Measurements from ENCODE around the gene TIMM17B.
A peak's percentile ranks its signal among the peaks of the same experiment; 100 is the strongest.

Gene TIMM17B

DNA sequence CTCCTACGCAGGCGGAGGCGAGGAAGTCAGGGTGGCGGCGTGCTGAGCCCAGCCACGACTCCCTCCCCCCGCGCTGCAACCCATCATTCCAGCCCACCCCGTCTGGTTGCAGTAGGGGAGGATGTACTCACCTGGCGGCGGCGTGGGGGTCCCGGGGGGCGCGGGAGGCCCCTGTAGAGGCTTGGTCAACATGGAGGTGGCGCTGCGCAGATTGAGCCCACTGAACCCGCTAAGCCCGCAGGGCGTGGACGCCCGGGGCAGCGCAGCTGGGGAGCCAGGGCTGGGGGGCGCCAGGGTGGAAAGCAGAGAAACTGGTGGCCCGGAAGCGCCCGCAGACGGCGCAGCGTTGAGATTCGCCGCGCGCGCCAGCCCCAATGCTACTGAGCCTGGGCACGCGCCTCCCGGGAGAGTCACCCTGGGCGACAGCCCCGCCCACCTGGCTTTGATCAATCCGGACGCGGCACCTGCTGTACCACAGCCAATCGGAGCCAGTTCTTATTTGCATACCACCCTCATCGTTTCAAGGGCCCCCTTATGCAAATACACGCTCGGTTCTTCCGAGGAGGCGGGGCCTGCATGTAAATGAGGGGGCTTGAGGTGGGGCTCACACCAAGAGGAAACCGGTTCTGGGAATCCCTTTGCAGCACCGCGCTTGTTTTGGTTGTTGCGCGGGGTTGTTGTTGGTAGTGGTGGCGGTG, 21.2 kb upstream of the TIMM17B start, which contains the start of gene PIM2:
Gene PIM2 (minus strand): TSS at position 382 of the 698 bp plus-strand sequence. CDS start 190 bp downstream, at position 192.
- TF ChIP-seq, protein P1, sequence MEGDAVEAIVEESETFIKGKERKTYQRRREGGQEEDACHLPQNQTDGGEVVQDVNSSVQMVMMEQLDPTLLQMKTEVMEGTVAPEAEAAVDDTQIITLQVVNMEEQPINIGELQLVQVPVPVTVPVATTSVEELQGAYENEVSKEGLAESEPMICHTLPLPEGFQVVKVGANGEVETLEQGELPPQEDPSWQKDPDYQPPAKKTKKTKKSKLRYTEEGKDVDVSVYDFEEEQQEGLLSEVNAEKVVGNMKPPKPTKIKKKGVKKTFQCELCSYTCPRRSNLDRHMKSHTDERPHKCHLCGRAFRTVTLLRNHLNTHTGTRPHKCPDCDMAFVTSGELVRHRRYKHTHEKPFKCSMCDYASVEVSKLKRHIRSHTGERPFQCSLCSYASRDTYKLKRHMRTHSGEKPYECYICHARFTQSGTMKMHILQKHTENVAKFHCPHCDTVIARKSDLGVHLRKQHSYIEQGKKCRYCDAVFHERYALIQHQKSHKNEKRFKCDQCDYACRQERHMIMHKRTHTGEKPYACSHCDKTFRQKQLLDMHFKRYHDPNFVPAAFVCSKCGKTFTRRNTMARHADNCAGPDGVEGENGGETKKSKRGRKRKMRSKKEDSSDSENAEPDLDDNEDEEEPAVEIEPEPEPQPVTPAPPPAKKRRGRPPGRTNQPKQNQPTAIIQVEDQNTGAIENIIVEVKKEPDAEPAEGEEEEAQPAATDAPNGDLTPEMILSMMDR (IDR thresholded peaks at IDR 0.05; ENCODE audit: low read depth, low read length), result no peak
- peak; percentile 70 to 85 for DNase-seq (ENCODE audit: low read depth in 2 of 2)
- peak within 1 kb of the TSS; percentile 55 to 61 for H3K4me3 ChIP-seq (replicated peaks in 1 of 2; ENCODE audit: low read depth in 2 of 2, low read length in 2 of 2)

DNA sequence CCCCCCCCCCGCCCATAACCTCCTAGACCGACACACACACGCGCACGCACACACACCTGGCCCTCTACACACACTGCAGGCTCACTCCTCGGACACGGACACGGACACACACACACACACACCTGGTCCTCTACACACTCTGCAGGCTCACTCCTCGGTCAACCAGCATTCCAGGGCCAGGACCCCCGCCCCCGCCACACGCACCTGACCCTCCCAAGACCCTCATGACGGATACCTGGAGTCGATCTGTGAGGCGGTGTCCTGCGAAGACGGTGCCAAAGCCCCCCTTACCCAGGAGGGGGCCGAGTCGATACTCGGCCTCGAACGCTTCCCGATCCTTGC, 20.7 kb upstream of the TIMM17B start:
- no peak for DNase-seq (ENCODE audit: low read depth in 2 of 2)
- H3K4me3 ChIP-seq (replicated peaks in 1 of 2; ENCODE audit: low read depth in 2 of 2, low read length in 2 of 2), result peak overlapping the region; percentile 55 to 61
- TF ChIP-seq, protein P1 (IDR thresholded peaks at IDR 0.05; ENCODE audit: low read depth, low read length), result no peak

DNA sequence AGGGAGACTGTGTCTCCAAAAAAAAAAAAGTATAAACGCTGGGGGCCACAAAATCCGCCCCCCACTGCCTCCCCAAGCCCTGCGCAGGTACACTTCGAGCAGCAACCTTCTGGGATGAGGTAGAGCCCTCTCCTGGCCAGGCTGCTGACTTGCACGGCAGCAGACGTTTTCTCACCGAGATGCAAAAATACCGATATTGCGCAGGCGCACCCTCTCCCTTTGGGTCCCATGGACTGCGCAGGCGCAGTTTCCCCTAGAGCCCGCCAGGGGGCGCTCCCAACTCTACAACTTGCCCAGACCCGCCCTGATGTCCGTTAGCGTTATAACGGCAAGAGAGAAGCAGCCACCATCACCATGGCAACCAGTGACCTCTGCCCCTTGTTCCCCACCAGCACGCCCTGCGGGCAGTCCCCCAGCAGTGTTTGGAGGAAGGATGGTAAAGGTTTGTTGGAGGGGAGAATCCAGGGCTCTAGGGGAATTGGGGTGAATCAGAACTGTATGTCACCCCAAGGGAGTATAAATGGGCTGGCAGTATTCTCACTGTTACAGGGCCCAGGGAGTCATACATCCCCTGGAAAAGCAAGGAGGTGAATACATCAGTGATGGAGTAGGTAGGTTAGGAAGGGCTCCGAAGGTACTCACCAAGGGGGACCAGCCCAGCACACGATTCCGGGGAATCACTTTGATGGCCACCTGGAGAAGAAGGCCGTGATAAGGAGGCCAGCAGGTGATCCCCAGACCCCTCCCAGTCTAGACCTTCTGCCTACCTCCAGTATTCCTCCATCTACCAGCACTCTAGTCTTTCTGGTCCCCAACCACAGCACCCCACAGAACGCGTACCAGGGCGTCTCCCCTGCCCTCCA, 19.8 kb upstream of the TIMM17B start:
- TF ChIP-seq, protein P1 (IDR thresholded peaks at IDR 0.05; ENCODE audit: low read depth, low read length), result peak; percentile 88
- DNase-seq (ENCODE audit: low read depth in 2 of 2), result peak; percentile 91
- H3K4me3 ChIP-seq (replicated peaks in 1 of 2; ENCODE audit: low read depth in 2 of 2, low read length in 2 of 2), result peak overlapping the region in 1 of 2 donors; percentile 55

DNA sequence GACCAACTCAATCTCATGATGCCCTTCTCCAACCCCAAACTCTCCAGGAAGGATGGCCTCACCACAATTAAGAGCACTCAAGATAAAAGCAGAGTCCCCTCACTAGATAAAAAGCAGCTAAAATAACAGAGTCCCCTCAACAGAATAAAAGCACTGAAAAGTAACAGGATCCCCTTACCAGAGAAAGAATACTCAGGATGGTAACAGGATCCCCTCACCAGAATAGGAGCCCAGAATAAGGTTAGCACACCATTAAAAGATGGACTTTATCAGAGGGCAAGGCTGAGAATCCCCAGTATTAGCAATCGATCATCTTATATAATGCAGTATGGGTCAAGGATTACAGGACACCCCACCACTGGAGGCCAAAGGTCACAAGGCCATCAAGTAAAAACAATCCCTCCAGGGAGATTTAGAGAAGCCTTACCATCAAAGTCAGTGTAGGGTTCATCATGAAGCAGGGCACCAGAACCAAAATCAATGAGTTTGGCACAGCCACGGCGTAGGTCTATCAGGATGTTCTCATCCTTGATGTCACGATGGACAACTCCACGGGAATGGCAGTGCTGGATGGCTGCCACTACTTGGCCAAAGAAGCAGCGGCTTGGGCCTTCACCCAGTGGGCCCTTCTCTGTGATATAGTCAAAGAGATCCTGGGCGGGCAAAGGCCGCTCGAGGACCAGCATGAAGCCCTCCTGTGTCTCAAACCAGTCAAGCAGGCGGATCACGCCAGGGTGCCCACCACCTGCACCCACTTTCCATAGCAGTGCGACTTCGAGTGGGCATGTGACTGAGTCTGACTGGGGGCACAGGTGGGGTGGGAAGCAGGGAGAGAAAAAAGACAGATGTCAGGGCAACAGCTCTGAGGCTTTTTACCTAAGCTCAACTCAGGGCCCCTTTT, 17.3 kb upstream of the TIMM17B start:
- H3K4me3 ChIP-seq (replicated peaks in 1 of 2; ENCODE audit: low read depth in 2 of 2, low read length in 2 of 2), result no peak overlapping the region
- TF ChIP-seq, protein P1 (IDR thresholded peaks at IDR 0.05; ENCODE audit: low read depth, low read length), result no peak
- no peak for DNase-seq (ENCODE audit: low read depth in 2 of 2)

DNA sequence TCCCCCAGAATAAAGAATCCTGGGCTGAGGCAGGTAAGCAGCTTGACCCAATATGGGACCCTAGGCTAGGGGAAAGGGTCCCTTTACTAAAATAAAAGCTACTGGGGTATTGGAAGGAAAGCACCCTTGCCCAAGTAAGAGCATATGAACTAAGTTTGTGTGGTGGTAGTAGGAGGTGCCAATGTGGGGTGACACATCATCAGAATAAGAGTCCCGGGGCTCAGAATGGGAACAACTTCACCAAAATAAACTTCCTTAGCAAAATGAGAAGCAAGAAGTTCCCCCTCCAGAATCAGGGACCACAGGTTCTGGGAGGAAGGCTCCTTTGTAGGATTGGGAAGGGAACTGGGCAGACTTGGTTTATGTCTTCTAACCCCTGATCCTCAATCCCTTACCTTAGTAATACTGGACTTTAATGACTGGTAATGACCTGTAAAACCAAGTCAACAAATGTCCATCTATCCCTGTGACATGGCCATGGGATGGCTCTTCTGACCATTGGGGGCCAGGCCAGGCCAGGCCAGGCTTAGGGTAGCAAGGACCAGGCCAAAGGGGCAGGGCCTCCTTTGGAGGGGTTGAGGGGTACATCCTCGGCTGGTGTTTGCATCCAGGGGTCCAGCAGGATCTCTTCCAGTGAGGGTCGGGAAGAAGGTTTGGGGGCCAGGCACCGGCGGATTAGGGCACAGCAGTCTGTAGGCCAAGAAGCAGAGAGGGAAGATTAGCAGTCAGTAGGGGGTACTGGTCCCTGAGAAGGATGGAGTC, 16.2 kb upstream of the TIMM17B start:
- TF ChIP-seq, protein P1 (IDR thresholded peaks at IDR 0.05; ENCODE audit: low read depth, low read length), result no peak
- DNase-seq (ENCODE audit: low read depth in 2 of 2), result no peak
- no peak overlapping the region for H3K4me3 ChIP-seq (replicated peaks in 1 of 2; ENCODE audit: low read depth in 2 of 2, low read length in 2 of 2)

All from cardiac fibroblast (primary cell).